Mesenchymal stem cell (in vitro differentiated cells and primary cell): ENCODE measurements around the gene ATG12.

Experiments
- DNase-seq: peaks from one replicate; pipeline ENCODE4 v3.0.0-alpha.2; 2013
- H2AFZ ChIP-seq: one replicate; pipeline ENCODE4 v1.6.1; 2013; ENCODE audit warnings: low read depth, mild to moderate bottlenecking, control low read depth, inconsistent platforms, low read length, moderate library complexity
- H2AK5ac ChIP-seq: 2 replicates; pipeline ENCODE4 v1.6.1; 2013; ENCODE audit warnings: low read length, moderate library complexity, mild to moderate bottlenecking, inconsistent platforms; ENCODE audit not compliant: severe bottlenecking
- H2BK120ac ChIP-seq: one replicate; pipeline ENCODE4 v1.6.1; 2013; ENCODE audit warnings: low read depth, mild to moderate bottlenecking, inconsistent platforms, low read length, moderate library complexity
- H2BK12ac ChIP-seq, 2 experiments: one replicate each; pipeline ENCODE4 v1.6.1; 2013; ENCODE audit warnings: inconsistent platforms in 2 of 2, low read length in 2 of 2, mild to moderate bottlenecking in 2 of 2, moderate library complexity in 2 of 2, control low read depth in 1 of 2
- H2BK15ac ChIP-seq: one replicate; pipeline ENCODE4 v1.6.1; 2013; ENCODE audit warnings: mild to moderate bottlenecking, low read depth, inconsistent platforms; ENCODE audit not compliant: poor library complexity, severe bottlenecking
- H2BK5ac ChIP-seq: 2 replicates; pipeline ENCODE4 v1.6.1; 2013; ENCODE audit warnings: low read depth, mild to moderate bottlenecking, low read length, control low read depth, inconsistent platforms; ENCODE audit not compliant: poor library complexity, severe bottlenecking
- H3K14ac ChIP-seq, 2 experiments: one replicate each; pipeline ENCODE4 v1.6.1; 2013; ENCODE audit warnings: inconsistent platforms in 2 of 2, low read length in 2 of 2, control low read depth in 1 of 2, mild to moderate bottlenecking in 1 of 2, moderate library complexity in 1 of 2
- H3K18ac ChIP-seq, 2 experiments: one replicate each; pipeline ENCODE4 v1.6.1; 2013; ENCODE audit warnings: inconsistent platforms in 2 of 2, low read length in 2 of 2, control low read depth in 1 of 2, low read depth in 1 of 2, mild to moderate bottlenecking in 1 of 2
- H3K23ac ChIP-seq, 2 experiments: one replicate each; pipeline ENCODE4 v1.6.1; 2013; ENCODE audit warnings: inconsistent platforms in 2 of 2, low read length in 2 of 2, mild to moderate bottlenecking in 2 of 2, moderate library complexity in 2 of 2, control low read depth in 1 of 2
- H3K27ac ChIP-seq: 2 replicates; pipeline ENCODE4 v1.5.1; 2013; ENCODE audit warnings: mild to moderate bottlenecking, moderate library complexity, low read length, control low read depth, inconsistent platforms; ENCODE audit not compliant: poor library complexity, severe bottlenecking
- H3K27me3 ChIP-seq, 2 experiments: 2 replicates each; pipeline versions ENCODE4 v1.6.1 to v1.7.0; 2013; ENCODE audit warnings: low read length in 2 of 2, mild to moderate bottlenecking in 2 of 2, moderate library complexity in 2 of 2, control low read depth in 1 of 2, inconsistent platforms in 1 of 2; ENCODE audit not compliant: control insufficient read depth in 1 of 2, insufficient read depth in 1 of 2
- H3K36me3 ChIP-seq, 2 experiments: 2 replicates each; pipeline versions ENCODE4 v1.6.1 to v1.7.0; 2013; ENCODE audit warnings: low read length in 2 of 2, control low read depth in 1 of 2, inconsistent platforms in 1 of 2, low read depth in 1 of 2, mild to moderate bottlenecking in 1 of 2; ENCODE audit not compliant: insufficient read depth in 2 of 2, control insufficient read depth in 1 of 2
- H3K4ac ChIP-seq, 2 experiments: one replicate each; pipeline ENCODE4 v1.6.1; 2013; ENCODE audit warnings: inconsistent platforms in 2 of 2, low read length in 2 of 2, mild to moderate bottlenecking in 2 of 2, moderate library complexity in 2 of 2, control low read depth in 1 of 2, low read depth in 1 of 2
- H3K4me1 ChIP-seq: 2 replicates; pipeline ENCODE4 v1.6.1; 2013; ENCODE audit warnings: low read depth, low read length, control low read depth; ENCODE audit not compliant: control insufficient read depth, insufficient read depth
- H3K4me2 ChIP-seq: 2 replicates; pipeline ENCODE4 v1.6.1; 2013; ENCODE audit warnings: low read length, mild to moderate bottlenecking, inconsistent platforms; ENCODE audit not compliant: poor library complexity, severe bottlenecking
- H3K4me3 ChIP-seq, 2 experiments: 2 replicates each; pipeline versions ENCODE4 v1.5.1 to v1.7.0; 2013; ENCODE audit warnings: low read length in 2 of 2, mild to moderate bottlenecking in 2 of 2, control low read depth in 1 of 2, low read depth in 1 of 2; ENCODE audit not compliant: insufficient read depth in 1 of 2
- H3K79me1 ChIP-seq: replicated peaks from 2 replicates; pipeline ENCODE4 v1.6.1; 2013; ENCODE audit warnings: mild to moderate bottlenecking, control low read depth, low read length, inconsistent platforms; ENCODE audit not compliant: poor library complexity, severe bottlenecking
- H3K9ac ChIP-seq: 2 replicates; pipeline ENCODE4 v1.7.0; 2013; ENCODE audit warnings: mild to moderate bottlenecking, low read length, moderate library complexity
- H3K9me3 ChIP-seq: 2 replicates; pipeline ENCODE4 v1.7.0; 2013; ENCODE audit warnings: mild to moderate bottlenecking, low read length; ENCODE audit not compliant: control insufficient read depth
- H4K8ac ChIP-seq: one replicate; pipeline ENCODE4 v1.6.1; 2013; ENCODE audit warnings: inconsistent platforms, mild to moderate bottlenecking, low read length, moderate library complexity
- H4K91ac ChIP-seq: one replicate; pipeline ENCODE4 v1.6.1; 2013; ENCODE audit warnings: mild to moderate bottlenecking, low read length, inconsistent platforms
- WGBS: methylation state at CpG from one replicate; pipeline ENCODE4 v1.1.7; 2013; ENCODE audit warnings: mixed read lengths; 5-methylcytosine and 5-hydroxymethylcytosine counted together

Gene ATG12

GRCh38 chr5:115801984-115802383 lies 39.4 kb downstream of the ATG12 start:
- Histone ChIP-seq H3K27ac (no peak overlapping the region), H4K91ac (no peak overlapping the region), H3K9me3 (no peaks in the 10 kb centered on the region), H4K8ac (no peak overlapping the region), H3K14ac (no peak overlapping the region), H3K4me1 (no peaks in the 10 kb centered on the region), H2BK15ac (no peak overlapping the region), H3K27me3 (peaks cover 0 to 4% of the 10 kb centered on the region in 2 experiments), H3K18ac (no peak overlapping the region), H3K4ac (no peak overlapping the region), H2BK5ac (no peak overlapping the region), H2BK12ac (no peak overlapping the region), H2BK120ac (no peak overlapping the region), H3K23ac (no peak overlapping the region), H3K79me1 (no peaks in the 10 kb centered on the region), H3K4me3 (no peak overlapping the region), H3K36me3 (peaks cover 0 to 11% of the 10 kb centered on the region in 2 experiments), H3K4me2 (no peak overlapping the region), H3K9ac (no peak overlapping the region), H2AFZ (no peak overlapping the region), H2AK5ac (no peak overlapping the region)
- WGBS: 17% methylated on average over 1 of the region's 1 CpG
- DNase-seq: no peak

GRCh38 chr5:115801152-115801551 lies 40.2 kb downstream of the ATG12 start:
- H3K4me2 ChIP-seq: no peak overlapping the region
- no peak overlapping the region for H2AK5ac ChIP-seq
- 90% methylated on average over 2 of the region's 2 CpGs for WGBS
- H3K27ac ChIP-seq: no peak overlapping the region
- no peak overlapping the region for H3K4me3 ChIP-seq
- H3K18ac ChIP-seq: no peak overlapping the region
- no peak overlapping the region for H2AFZ ChIP-seq
- no peak overlapping the region for H3K23ac ChIP-seq
- peaks cover 0 to 4% of the 10 kb centered on the region in 2 experiments for H3K27me3 ChIP-seq
- no peaks in the 10 kb centered on the region for H3K4me1 ChIP-seq
- no peak overlapping the region for H4K91ac ChIP-seq
- H3K4ac ChIP-seq: no peak overlapping the region
- no peak overlapping the region for H3K9ac ChIP-seq
- H2BK15ac ChIP-seq: no peak overlapping the region
- peaks cover 0 to 11% of the 10 kb centered on the region in 2 experiments for H3K36me3 ChIP-seq
- H3K79me1 ChIP-seq: no peaks in the 10 kb centered on the region
- no peaks in the 10 kb centered on the region for H3K9me3 ChIP-seq
- no peak overlapping the region for H2BK12ac ChIP-seq
- no peak for DNase-seq
- H2BK5ac ChIP-seq: no peak overlapping the region
- H3K14ac ChIP-seq: no peak overlapping the region
- H2BK120ac ChIP-seq: no peak overlapping the region
- H4K8ac ChIP-seq: no peak overlapping the region

- H2BK12ac ChIP-seq: no peak overlapping the region
- no peak overlapping the region for H3K4me3 ChIP-seq
- H3K27ac ChIP-seq: no peak overlapping the region
- no peak overlapping the region for H2BK120ac ChIP-seq
- H4K91ac ChIP-seq: no peak overlapping the region
- no peak overlapping the region for H3K14ac ChIP-seq
- no peak overlapping the region for H3K4me2 ChIP-seq
- no peak for DNase-seq
- no peak overlapping the region for H2BK15ac ChIP-seq
- H4K8ac ChIP-seq: no peak overlapping the region
- peaks cover 0 to 4% of the 10 kb centered on the region in 2 experiments for H3K36me3 ChIP-seq
- peaks cover 0 to 4% of the 10 kb centered on the region in 2 experiments for H3K27me3 ChIP-seq
- no peak overlapping the region for H2BK5ac ChIP-seq
- no peak overlapping the region for H3K18ac ChIP-seq
- no peak overlapping the region for H2AK5ac ChIP-seq
- no peak overlapping the region for H3K23ac ChIP-seq
- H2AFZ ChIP-seq: no peak overlapping the region
- H3K4me1 ChIP-seq: no peaks in the 10 kb centered on the region
- H3K79me1 ChIP-seq: no peaks in the 10 kb centered on the region
- H3K9ac ChIP-seq: no peak overlapping the region
- H3K4ac ChIP-seq: no peak overlapping the region
- 82% methylated on average over 2 of the region's 2 CpGs for WGBS
- no peaks in the 10 kb centered on the region for H3K9me3 ChIP-seq
These were observed 41.3 kb downstream of the ATG12 start for GRCh38 chr5:115800108-115800507.

GRCh38 chr5:115798252-115798651 lies 43.1 kb downstream of the ATG12 start:
- Histone ChIP-seq H3K23ac (no peak overlapping the region), H3K4me2 (no peak overlapping the region), H2BK15ac (no peak overlapping the region), H3K18ac (no peak overlapping the region), H3K27me3 (peaks cover under 1 to 4% of the 10 kb centered on the region in 2 experiments), H2AK5ac (no peak overlapping the region), H3K4me1 (no peaks in the 10 kb centered on the region), H2AFZ (no peak overlapping the region), H2BK5ac (no peak overlapping the region), H3K9ac (no peak overlapping the region), H4K91ac (no peak overlapping the region), H3K4ac (no peak overlapping the region), H3K4me3 (no peak overlapping the region), H3K79me1 (no peaks in the 10 kb centered on the region), H3K9me3 (no peaks in the 10 kb centered on the region), H3K36me3 (no peaks in the 10 kb centered on the region), H3K14ac (no peak overlapping the region), H4K8ac (no peak overlapping the region), H2BK120ac (no peak overlapping the region), H3K27ac (no peak overlapping the region), H2BK12ac (no peak overlapping the region)
- WGBS: 67% methylated on average over 2 of the region's 2 CpGs
- no peak for DNase-seq
